MM.1S (cell line): ENCODE results near the gene MMADHC.

Experiments
- DNase-seq: peaks from one replicate; pipeline ENCODE4 v3.0.0-alpha.2; 2015
- H2AFZ ChIP-seq: fragments of 300-600 bp; sonication (generic); 2 replicates; pipeline ENCODE4 v1.6.0; 2016; ENCODE audit warnings: antibody characterized with exemption, low read length
- H3F3A ChIP-seq: fragments of 300-600 bp; sonication (generic); 2 replicates; pipeline ENCODE4 v1.6.1; 2016; ENCODE audit warnings: mild to moderate bottlenecking, antibody characterized with exemption, low read length, moderate library complexity, mixed read lengths; ENCODE audit not compliant: insufficient read depth
- H3K27ac ChIP-seq: fragments of 300-600 bp; sonication (generic); 2 replicates; pipeline ENCODE4 v1.5.1; 2016; ENCODE audit warnings: mild to moderate bottlenecking, low read length
- H3K27me3 ChIP-seq: fragments of 300-600 bp; sonication (generic); replicated peaks from 2 replicates; pipeline ENCODE4 v1.6.0; 2016; ENCODE audit warnings: low read length; ENCODE audit not compliant: insufficient read depth
- H3K36me3 ChIP-seq: fragments of 300-600 bp; sonication (generic); replicated peaks from 2 replicates; pipeline ENCODE4 v1.6.1; 2016; ENCODE audit warnings: mild to moderate bottlenecking, low read length, mixed read lengths; ENCODE audit not compliant: insufficient read depth
- H3K4me1 ChIP-seq: fragments of 300-600 bp; sonication (generic); 2 replicates; pipeline ENCODE4 v1.6.1; 2016; ENCODE audit warnings: low read length, mixed read lengths
- H3K4me2 ChIP-seq: fragments of 300-600 bp; sonication (generic); 2 replicates; pipeline ENCODE4 v1.6.0; 2016; ENCODE audit warnings: low read depth, low read length
- H3K4me3 ChIP-seq: fragments of 300-600 bp; sonication (generic); 2 replicates; pipeline ENCODE4 v1.5.1; 2016; ENCODE audit warnings: low read length, mixed read lengths
- H3K79me2 ChIP-seq: fragments of 300-600 bp; sonication (generic); 2 replicates; pipeline ENCODE4 v1.6.1; 2016; ENCODE audit warnings: mixed run types, low read length, mixed read lengths
- H3K9ac ChIP-seq: fragments of 300-600 bp; sonication (generic); 2 replicates; pipeline ENCODE4 v1.6.1; 2016; ENCODE audit warnings: low read length, mixed read lengths
- H3K9me2 ChIP-seq: fragments of 300-600 bp; sonication (generic); replicated peaks from 2 replicates; pipeline ENCODE4 v1.6.1; 2016; ENCODE audit warnings: mild to moderate bottlenecking, low read length, mixed read lengths; ENCODE audit not compliant: insufficient read depth
- H3K9me3 ChIP-seq: fragments of 300-600 bp; sonication (generic); replicated peaks from 2 replicates; pipeline ENCODE4 v1.6.1; 2016; ENCODE audit warnings: mild to moderate bottlenecking, low read length, mixed read lengths; ENCODE audit not compliant: insufficient read depth
- H4K20me1 ChIP-seq: fragments of 300-600 bp; sonication (generic); 2 replicates; pipeline ENCODE4 v1.6.1; 2016; ENCODE audit warnings: mild to moderate bottlenecking, low read length, moderate library complexity, mixed read lengths; ENCODE audit not compliant: insufficient read depth
- EZH2 ChIP-seq: fragments of 300-600 bp; sonication (generic); optimal IDR thresholded peaks from 2 replicates; pipeline ENCODE3; 2017; ENCODE audit warnings: low read depth, mild to moderate bottlenecking, antibody characterized with exemption, low read length, mixed read lengths
- EZH2phosphoT487 ChIP-seq: fragments of 300-600 bp; sonication (generic); IDR thresholded peaks from 2 replicates; pipeline ENCODE4 v1.6.1; 2018; ENCODE audit warnings: antibody characterized with exemption, low read length
- TF ChIP-seq, protein P1 (sequence below): fragments of 300-600 bp; sonication (generic); IDR thresholded peaks from 2 replicates; pipeline ENCODE4 v1.5.1; 2016; ENCODE audit warnings: antibody characterized with exemption, low read length, mixed read lengths

The MMADHC gene

DNA sequence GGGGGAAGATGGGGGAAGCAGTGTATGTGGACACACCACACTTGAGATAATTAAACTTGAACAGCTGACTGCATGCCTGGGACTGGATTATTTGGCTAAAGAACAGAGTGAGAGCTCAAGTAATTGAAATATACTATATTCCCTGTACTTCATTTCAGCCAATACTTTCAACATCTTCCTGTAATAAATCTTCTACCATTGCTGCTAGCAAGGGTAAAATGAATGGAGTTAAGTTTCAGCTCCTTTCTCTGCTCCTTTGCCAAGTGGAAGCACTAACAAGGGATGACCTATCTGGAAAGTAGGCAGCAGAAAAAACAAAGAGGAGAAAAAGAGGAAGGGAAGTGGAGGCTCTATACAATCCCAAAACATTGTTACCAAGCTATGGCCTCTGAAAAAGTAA lies 50.9 kb downstream of the MMADHC start:
- Histone ChIP-seq H3K4me2 (peak overlapping the region; percentile 21; the same call in 1 of the 2 replicates), H3K9me2 (no peaks in the 10 kb centered on the region), H3K9me3 (no peaks in the 10 kb centered on the region), H2AFZ (no peak overlapping the region; the same call in 1 of the 2 replicates), H4K20me1 (no peaks in the 10 kb centered on the region), H3K9ac (no peak overlapping the region), H3K27me3 (no peaks in the 10 kb centered on the region), H3K36me3 (no peaks in the 10 kb centered on the region), H3K79me2 (no peaks in the 10 kb centered on the region), H3F3A (no peaks in the 10 kb centered on the region), H3K4me3 (no peak overlapping the region), H3K4me1 (0 out of 2 replicates have a peak, but pooled peaks cover 3% of the 10 kb centered on the region), H3K27ac (no peak overlapping the region)
- TF ChIP-seq, protein P1, sequence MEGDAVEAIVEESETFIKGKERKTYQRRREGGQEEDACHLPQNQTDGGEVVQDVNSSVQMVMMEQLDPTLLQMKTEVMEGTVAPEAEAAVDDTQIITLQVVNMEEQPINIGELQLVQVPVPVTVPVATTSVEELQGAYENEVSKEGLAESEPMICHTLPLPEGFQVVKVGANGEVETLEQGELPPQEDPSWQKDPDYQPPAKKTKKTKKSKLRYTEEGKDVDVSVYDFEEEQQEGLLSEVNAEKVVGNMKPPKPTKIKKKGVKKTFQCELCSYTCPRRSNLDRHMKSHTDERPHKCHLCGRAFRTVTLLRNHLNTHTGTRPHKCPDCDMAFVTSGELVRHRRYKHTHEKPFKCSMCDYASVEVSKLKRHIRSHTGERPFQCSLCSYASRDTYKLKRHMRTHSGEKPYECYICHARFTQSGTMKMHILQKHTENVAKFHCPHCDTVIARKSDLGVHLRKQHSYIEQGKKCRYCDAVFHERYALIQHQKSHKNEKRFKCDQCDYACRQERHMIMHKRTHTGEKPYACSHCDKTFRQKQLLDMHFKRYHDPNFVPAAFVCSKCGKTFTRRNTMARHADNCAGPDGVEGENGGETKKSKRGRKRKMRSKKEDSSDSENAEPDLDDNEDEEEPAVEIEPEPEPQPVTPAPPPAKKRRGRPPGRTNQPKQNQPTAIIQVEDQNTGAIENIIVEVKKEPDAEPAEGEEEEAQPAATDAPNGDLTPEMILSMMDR = no peak
- TF ChIP-seq EZH2 (no peak), EZH2phosphoT487 (no peak)
- DNase-seq = no peak

DNA sequence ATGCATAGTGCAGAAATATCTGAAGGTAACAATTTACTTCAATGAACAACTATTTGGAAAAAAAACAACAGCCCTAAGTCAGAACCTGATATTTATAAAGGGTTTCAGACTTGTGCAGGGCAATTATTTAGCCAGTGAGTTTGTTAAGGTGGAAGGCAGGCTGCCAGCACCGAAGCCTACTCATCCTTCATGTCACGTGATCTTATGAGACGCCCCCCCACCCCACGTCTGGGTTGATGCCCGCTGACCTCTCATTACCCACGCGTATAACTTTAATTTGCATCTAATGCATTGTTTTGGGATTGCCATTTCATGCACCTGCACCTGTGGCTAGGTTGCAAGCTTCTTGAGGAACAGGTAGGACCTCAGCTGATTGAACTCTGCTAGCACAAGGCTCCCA lies 52.9 kb downstream of the MMADHC start:
- TF ChIP-seq, protein P1 = no peak
- no peak for TF ChIP-seq EZH2phosphoT487
- TF ChIP-seq EZH2 = no peak
- Histone ChIP-seq H2AFZ (no peak overlapping the region), H3K9me2 (no peaks in the 10 kb centered on the region), H3K79me2 (no peaks in the 10 kb centered on the region), H3K27ac (no peak overlapping the region), H3K36me3 (no peaks in the 10 kb centered on the region), H3F3A (no peaks in the 10 kb centered on the region), H3K4me2 (no peak overlapping the region), H4K20me1 (no peaks in the 10 kb centered on the region), H3K9me3 (no peaks in the 10 kb centered on the region), H3K4me3 (no peak overlapping the region), H3K9ac (no peak overlapping the region), H3K4me1 (0 out of 2 replicates have a peak, but pooled peaks cover 3% of the 10 kb centered on the region), H3K27me3 (no peaks in the 10 kb centered on the region)
- no peak for DNase-seq

DNA sequence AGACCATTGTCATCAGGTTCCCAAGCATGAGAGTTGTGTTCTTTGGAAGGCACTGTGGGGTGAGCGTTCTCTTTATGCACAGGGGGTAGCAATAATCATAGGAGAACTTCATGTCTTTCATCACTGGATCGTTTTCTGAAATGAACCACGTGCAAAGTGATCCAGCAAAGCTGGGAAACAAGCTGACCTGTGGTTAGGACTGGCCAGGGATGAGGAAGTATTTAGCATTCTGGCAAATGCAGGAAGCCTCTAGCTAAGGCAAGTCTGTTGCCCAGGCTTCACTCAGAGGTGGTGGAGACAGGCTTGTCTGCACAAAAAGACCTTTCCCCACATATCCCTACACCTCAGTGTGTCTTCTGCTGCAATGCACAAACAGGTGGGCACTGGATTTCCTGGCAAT lies 58.6 kb downstream of the MMADHC start:
- Histone ChIP-seq H3K4me3 (no peak overlapping the region), H3K9me3 (no peaks in the 10 kb centered on the region), H3K27ac (no peak overlapping the region), H4K20me1 (no peaks in the 10 kb centered on the region), H3K9me2 (no peaks in the 10 kb centered on the region), H3K36me3 (no peaks in the 10 kb centered on the region), H3F3A (no peaks in the 10 kb centered on the region), H2AFZ (no peak overlapping the region), H3K4me1 (no peaks in the 10 kb centered on the region), H3K79me2 (no peaks in the 10 kb centered on the region), H3K9ac (no peak overlapping the region), H3K27me3 (no peaks in the 10 kb centered on the region), H3K4me2 (no peak overlapping the region)
- TF ChIP-seq EZH2 (no peak), EZH2phosphoT487 (no peak)
- TF ChIP-seq, protein P1 = no peak
- no peak for DNase-seq
